Measurements from ENCODE around the gene C8B.

The C8B gene

DNA sequence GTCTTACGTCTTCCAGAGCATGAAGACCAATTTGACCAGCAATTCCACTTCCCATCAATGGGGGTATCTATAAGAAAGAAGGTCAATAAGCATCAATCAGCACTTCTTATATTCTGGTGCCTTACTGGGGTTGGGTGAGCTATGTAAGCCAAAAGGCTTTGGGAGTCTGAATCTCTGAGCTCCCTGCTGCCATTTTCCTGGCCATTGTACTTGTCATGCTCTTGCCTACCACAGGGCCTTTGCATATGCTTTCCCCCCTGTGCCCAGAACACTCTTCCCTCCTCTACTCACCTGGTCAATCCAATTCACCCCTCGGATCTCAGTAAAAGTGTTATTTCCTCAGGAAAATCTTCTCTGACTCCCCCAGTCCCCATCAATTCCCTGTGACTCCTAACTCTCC lies 36.3 kb downstream of the C8B start:
- DNase-seq: no peak

DNA sequence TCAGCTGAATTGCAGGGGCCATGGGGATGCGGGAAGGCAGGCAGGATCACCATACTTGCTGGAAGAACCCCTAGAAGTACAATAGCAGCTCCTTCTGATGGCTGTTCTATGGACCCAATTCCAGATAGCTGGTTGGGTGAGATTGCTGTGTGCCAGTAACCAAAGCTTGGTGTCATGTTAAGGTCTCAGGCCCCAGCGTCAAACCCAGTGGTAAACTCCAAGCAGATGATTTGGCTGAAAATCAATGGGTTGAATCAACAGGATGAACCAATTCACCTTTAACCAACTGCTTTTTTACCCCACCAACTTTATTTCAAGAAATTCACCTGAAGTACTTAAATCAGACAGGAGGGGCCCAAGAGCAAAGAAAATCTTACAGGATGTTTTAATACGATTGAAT lies 37.8 kb downstream of the C8B start:
- DNase-seq: no peak

DNA sequence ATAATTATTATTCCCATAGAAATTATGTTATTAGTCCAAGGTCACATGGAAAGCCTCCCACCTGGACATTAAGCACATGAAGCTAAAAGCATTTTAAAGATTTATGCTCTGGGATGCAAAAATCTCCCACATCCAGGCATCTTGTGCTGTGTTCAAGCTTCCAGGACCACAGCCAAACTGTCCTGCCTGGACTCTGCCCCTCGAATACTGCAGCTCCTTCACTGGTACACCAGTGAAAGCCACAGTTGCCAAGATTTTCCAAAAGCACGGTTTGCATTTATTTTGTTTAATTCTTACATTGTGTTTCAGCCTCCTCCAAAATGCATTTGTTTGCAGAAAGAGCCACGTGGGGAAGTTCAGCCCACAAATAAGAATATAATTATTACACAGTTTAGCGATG lies 38.6 kb downstream of the C8B start:
- DNase-seq: no peak

DNA sequence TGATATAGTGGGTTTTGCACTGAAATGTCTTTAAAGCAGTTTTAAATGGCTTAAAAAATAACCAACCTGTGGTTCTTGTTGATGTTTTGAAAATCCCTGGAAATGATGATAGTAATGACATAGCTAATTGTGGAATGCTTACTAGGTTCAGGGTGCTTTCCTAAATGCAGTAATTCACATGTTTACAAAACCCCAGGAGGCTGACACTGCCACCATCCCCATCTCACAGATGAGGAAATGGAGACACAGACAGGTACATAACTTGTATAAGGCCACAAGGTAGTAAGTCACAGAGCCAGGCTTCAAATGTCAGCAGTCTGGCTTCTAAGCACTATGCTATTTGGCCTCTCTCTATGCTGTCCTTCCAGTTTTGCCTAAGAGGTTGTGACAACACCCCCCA lies 40.6 kb downstream of the C8B start:
- DNase-seq: no peak

DNA sequence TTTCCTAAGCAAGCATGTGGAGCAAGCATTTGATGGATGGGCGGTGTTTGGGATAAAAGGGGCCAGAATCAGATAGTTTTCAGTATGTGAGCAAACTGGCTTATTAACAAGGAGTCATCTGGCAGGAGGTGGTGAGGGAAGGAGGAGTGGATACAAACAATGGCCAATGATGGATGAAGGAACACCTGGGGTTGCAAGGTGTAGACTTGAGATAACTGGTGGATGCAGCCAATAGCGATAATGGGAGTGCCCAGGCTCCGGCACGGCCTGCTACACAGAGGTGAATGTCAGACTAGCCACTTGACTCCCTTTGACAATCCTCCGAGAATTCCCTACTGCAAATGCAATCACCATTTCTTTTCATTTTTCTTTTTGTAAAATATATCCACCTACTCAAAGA lies 41.7 kb downstream of the C8B start:
- no peak for DNase-seq

DNA sequence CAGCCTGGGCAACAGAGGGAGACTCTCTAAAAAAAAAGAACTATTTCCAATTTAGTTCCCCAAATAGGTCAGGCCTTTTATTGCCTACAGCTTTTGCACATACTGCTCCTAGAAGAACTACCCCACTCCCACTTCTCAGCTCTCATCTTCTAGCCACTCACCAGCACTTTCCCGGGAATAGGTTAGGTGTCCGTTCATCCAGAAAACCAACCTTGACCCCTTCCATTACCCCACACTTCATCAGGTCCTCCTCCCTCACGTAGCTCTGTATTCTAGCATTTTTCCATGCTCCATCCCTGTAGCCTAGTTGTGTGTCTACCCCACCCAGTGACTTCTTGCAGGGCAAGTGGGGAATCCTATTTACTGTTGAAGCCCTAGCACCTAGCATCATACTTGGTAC lies 42.6 kb downstream of the C8B start:
- DNase-seq: no peak

DNA sequence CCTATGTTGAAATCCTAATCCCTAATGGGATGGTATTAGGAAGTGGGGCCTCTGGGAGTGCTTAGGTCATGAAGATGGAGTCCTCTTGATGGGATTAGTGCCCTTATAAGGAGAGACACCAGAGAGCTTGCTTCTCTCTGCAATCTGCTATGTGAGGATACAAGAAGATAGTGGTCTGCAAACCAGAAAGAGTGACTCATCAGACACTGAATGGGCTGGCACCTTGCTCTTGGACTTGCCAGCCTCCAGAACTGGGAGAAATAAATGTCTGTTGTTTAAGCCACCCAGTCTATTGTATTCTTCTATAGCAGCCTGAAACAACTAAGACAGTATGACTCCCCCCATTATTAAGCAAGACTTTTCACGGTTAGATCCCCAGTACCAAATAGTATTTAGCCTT lies 43.3 kb downstream of the C8B start:
- no peak for DNase-seq

DNA sequence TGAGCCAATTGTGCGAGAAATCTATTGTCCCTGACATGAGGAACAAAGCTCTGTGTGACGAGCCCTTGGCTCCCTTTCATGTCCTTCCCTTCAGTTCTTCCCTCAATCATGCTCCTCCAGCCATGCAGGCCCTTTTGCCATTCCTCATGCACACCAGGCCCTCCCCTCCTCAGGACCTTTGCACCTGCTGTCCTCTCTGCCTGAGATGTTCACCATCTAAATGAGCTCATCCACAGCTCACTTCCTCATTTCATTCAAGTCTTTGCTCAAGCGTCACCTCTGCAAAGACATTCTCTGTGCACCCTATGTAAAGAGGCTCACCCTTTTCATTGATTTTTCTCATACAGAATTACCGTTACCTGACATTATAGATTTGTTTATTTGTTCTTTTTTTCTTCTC lies 43.7 kb downstream of the C8B start:
- DNase-seq: no peak

DNA sequence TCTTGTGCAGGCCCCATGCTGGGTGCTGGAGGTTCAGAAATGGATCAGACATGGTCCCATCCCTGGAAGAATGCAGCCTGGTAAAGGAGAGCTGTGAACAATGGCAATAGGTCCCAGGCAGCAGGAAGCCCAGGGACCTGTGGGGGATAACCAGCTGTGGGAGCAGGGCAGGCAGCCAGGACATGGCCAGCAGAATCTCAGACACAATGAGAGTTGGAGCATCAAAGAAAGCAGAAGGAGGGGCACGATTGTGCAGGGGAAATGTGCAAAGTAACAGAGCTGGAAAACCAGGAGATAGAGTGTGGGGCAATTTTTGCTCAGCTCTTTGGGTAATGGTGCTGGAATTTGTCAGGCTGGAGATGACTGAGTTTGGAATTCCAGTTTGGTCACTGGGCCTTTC lies 44.3 kb downstream of the C8B start:
- no peak for DNase-seq

DNA sequence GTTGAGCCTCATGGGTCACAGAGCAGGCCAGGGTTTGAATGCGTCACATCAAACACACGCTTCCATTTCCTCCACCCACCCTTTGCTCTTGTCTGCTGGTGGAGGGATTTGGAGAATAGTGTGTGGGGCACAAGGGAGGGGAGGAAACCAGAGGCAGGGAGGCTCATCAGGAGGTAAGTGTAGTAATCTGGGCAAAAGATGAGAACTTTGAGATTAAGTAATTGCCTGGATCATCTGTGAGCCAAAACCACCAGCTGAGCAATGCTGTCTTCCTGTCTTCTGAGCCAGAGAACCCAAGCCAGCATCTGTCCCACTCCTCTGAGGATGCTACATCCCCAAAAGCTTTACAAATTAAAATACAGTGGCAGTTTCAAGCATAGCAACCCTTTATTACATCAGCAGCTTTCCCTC lies 45.2 kb downstream of the C8B start:
- peak; percentile 27 for DNase-seq

DNA sequence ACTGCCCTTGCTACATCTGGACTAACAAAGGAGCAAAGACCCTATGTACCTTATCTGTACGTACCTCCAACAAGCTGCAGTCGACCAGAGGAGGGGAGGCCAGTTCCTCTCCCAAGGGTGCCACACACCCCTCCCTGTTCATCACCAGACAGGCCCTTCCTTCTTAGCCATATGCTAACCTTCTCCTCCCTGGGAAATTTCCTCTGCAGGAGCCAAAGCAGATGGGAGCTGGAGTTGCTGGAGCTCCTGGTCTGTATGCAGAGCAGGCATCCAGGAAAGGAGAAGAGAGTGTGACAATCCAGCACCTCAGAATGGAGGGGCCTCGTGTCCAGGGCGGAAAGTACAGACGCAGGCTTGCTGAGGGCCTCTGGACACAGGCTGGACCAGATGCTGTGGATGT lies 48.5 kb downstream of the C8B start:
- no peak for DNase-seq

DNA sequence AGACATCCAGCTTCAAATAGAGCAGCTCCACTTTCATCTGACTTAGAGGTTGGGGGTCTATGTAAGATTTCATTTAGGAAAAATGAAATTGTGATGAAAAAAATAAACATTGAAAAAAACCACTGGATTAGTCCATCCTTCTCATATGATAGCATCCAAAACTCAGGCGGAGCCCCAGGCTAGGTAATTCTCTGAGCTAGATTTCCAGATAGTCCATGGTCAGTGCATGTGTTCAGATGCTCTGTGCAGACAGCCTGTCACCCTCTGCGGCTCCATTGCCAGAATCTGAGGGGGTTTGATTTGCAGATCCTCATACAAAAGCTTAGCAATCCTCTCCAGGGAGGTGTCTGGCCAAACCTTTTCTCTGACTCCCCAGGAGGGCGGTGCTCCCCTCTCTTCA lies 49.2 kb downstream of the C8B start:
- DNase-seq: no peak

DNA sequence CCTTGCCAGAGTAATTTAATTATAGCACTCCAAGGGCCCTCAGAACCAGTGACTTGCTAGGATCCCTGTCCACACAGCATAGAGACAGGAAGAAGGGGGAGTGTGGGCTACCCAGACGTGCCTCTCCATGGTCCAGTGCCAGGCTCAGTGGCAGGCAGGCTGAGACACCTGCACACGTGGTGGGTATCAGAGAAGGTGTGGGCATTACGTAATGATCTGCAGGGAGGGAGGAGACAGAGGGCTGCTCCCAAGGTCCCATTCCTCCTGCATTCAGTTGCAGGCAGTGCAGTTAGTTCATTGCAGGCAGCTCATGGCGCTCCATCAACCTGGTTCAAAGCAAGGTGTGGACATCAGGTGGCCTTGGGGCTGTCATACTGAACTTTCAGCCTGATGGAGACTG lies 49.9 kb downstream of the C8B start:
- DNase-seq: no peak

DNA sequence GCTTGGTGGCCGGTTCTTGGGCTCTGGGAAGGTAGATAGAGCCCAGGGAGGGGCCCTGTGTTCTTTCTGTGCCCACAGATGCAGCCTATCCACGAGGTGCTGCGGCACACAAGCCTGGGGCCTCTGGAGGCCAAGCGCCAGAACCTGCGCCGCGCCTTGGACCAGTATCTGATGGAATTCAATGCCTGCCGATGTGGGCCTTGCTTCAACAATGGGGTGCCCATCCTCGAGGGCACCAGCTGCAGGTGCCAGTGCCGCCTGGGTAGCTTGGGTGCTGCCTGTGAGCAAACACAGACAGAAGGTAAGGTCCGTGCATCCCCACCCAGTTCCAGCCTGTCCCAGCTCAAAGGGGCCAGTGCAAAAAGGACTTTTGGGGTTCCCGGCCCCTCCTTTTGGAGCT lies 53.5 kb downstream of the C8B start:
- no peak for DNase-seq

DNA sequence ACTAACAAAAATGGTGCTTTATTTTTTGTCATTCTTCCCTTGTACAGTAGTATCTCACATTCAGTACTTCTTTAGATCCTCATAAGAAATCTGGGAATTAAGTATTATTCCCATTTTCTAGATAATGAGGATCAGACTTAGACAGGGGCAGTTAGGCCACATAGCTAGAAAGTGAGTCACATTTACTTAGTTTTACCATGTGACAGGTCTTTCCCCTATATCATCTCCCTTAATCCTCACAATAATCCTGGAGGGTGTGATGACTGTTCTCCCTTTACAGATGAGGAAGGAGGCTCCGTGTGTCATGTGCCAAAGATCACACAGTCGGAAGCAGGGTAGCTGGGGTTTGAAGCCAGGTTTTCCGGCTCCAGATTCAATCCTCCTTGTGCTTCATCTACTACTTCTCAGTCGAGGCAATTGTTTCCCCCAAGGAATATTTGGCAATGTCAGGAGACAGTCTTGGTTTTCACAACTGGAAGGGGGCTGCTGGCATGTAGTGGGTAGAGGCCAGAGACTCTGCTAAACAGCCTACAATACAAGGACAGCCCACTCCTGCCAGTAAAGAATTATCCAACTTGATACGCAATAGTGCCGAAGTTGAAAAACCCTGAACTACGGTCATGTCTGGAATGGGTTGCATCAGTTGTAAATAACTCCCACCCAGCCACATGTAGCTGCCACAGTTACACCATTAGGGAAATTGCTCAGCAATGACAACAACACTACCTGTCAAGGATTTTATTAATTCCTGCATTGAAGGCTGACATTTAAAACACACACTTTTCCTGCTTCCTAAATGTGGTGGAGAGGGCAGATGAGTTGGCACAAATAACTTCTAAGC lies 54.5 kb downstream of the C8B start:
- peak; percentile 76 for DNase-seq

DNA sequence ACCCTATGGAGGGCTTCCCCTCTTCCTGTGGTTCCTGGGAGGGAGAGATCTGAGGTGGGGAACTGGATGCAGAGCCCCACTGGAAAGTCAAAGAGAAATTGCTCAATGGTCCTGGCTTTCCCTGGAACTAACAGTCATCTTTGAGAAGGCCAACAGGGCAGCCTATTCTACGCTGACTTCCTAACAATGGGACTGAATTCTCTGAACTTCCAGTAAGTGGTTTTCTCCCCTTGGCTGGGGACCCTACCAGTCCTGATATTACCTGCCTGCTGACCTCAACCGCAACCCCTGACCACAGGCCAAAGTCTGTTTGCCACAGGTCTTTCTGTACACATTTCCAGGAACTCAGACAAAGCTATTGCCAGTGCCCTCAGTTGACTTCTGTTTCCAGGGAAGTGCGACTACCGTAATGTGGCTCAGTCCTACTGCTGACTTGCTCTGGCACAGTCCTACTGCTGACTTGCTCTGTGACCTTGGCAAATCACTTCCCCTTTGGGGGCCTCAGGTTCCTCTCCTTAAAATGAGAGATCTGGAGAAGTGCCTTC lies 55.3 kb downstream of the C8B start:
- no peak for DNase-seq

DNA sequence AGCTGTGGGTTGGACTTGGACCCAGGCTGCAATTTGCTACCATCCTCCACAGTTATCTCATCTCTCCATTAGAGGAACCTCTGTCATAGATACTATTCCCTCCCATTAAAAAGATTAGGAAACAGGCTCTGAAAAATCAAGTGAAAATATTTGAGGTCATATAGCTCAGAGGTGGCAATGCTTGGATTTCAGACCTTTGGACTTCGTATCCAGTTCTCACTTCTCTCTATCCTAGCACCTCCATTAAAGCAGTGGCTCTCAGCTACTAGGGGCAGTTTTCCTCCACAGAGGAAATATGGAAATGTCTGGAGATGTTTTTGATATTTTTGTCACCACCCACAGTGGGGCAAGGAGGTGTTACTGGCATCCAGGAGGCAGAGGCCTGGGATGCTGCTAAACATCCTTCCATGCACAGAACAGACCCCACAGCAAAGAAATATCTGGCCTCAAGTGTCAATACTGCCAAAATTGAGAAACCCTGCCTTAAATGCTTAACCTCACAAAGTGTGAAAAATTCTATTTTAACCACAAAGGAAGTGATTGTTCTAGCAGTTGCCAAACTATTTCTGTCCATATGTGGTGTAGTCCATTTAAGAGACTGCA lies 57.1 kb downstream of the C8B start:
- DNase-seq: peak; percentile 63

DNA sequence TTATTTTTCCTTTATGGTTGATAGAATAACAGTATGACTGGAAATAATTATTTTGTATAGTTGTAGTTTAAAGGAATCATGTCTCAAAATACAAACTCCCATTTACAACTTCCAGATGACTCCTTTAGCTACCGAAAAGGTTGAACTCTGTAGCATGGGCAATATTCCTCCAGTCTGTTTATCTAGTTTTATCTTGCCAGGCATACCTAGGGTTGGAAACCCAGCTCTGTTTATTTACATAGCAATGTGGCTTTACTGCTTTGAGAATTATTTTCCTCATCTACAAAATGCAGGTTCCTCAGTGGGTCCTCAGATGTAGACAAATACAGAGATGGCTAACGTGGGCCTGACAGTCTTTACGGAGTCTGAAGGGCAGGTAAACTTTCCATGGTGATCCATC lies 60.1 kb downstream of the C8B start:
- DNase-seq: no peak

DNA sequence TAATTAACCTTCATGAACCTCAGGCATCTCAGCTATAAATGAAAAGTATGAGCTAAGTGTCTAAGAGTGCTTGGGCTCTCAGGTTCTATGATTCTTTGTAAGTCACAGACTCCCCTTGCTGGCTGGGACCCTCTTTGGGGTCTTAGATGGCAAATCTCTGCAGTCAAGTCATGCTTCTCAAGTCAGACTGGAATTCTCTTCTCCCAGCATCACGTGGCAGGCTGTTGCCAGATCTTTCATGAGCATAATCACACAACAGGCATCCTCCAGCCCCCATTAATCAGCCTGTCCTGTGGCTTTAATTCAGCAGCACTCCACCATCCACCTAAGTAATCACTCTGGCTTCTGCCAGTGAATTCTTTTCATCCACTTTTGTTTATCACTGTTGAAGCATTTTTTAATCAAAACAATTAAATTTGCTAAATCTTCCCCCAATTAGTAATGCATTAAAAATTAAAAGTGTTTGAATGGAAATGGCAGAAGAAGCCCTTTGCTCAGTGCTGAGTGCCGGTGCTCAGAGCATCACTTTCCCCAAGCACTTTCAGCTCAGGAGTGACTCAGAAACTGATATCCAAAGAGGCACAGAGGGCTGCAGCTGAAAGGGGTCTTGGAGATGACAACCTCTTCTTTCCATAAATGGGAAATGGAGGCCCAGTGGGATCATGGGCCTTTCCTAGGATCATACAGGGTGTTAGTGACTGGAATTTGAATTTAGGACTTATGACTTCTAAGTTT lies 61.0 kb downstream of the C8B start:
- DNase-seq: peak; percentile 7

DNA sequence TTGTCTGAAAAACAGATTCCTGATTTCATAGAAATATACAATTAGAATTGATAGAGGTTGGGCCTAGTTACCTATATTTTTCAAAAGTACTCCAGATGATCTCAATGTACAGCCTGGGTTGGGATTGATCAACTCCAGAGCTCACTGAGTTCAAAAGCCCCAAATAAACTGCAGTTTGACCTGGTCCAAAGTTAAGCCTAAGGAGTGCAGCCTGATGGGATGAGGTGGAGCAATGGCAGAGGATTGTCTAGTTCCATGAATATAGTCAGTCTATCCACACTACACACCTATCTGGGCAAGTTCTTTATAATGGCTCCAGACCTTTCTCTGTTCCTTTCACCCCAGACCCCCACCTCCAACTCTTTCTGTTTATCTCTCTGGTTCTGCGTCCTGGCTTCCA lies 62.0 kb downstream of the C8B start:
- no peak for DNase-seq

DNA sequence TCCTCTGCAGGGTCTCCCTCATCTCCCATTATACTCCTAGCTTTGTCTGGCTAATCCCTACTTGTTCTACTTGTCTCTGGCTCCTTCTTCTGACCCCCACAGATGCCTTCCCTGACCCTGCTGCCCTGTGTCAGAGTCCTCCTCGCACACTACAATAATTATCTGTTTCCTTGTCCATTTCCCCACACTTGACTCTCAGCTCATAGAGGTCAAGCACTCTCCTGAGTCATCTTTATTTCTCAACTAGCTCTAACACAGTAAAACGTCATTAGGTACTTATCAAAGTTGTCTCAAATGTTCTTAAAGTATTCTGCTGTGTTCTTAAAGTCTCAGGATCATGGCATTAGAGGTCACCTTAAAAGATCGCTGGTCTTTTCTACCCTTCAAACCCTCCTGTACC lies 64.1 kb downstream of the C8B start:
- peak; percentile 70 for DNase-seq

DNA sequence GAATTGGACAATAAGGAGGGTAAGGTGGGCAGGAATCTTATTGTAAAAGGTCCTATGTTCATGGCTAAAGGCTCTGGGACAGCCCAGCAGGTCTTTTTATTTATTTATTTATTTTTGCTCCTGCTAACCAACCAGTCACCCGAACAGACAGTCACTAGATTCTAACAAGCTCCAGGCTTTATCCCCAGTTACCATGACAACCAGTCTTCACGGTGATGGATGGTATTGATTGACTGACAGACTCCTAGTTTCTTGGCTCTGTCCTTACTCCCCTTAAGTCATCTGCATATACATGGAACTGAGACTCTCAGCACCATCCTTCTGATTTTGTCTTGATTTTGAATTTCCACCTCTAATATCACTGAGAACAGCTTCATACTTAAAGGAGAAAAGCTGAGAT lies 66.9 kb downstream of the C8B start:
- no peak for DNase-seq

DNA sequence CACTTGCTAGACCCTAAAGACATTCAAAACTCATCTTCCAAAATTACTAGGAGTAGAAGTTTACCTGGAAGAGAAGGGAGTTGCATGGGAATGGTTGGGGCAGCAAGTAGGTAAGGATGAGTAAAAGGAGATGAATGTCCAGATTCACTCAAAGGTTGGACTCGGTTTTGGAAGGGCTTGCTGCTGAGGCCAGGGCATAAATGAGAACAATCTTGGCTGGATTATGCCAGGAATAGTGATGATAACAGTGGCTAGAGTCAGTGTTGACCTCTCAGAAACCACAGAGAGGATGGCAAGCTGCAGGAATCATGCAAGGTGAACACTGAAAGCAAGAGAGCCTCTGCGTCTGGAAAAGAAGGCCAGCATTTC lies 67.8 kb downstream of the C8B start:
- DNase-seq: no peak

Measured in HCEC 1CT (cell line).